AML-193 (cell line): ENCODE measurements around the gene TBC1D7.

Experiments
- DNase-seq, 2 experiments: peaks; one replicate each; lab custom pipeline; 2025; lab: John Stamatoyannopoulos, UW

TBC1D7 gene

DNA sequence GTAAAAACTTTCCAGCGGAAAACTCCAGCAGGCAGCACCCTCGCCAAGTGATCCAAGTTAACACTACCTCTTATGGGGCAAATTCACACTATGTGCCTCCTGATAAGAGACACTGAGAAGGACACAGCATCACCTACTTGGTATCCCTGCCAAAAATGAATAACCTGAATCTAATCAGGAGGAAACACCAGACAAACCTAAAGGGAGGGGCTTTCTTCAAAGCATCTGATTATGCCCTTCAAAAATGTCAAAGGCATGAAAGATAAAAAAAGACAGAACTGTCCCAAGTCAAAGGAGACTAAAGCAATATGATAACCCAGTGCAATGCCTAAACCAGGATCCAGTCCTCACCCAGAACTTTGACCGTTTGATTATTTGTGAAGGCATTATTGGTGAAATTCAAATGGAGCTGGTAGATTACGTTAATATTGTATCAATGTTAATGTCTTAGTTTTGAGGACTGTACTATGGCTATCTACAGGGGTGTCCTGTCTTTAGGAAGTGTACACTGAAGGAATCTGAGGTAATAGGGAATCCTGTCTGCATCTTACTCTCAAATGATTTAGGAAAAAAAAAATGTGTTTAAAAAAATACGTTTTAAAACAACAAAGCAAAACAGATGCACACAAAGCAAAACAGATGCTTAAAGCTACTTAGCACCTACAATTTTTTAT lies 8.3 kb downstream of the TBC1D7 start:
- no peak for DNase-seq

DNA sequence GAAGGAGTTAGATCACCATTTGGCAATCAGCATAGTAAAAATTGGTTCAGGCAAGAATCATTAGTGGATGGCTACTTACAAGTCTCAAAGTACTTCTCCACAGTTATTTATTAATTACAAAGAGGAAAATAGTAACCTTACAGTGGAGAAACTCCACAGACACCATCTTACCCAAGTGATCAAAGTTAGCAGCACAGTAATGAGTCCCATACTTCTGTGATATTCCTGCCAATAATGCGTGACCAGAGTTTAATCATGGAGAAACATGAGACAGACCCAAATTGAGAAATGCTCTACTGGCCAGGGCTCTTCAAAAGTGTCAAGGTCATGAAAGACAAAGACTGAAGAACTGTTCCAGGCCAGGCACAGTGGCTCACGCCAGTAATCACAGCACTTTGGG lies 9.5 kb downstream of the TBC1D7 start:
- no peak for DNase-seq

DNA sequence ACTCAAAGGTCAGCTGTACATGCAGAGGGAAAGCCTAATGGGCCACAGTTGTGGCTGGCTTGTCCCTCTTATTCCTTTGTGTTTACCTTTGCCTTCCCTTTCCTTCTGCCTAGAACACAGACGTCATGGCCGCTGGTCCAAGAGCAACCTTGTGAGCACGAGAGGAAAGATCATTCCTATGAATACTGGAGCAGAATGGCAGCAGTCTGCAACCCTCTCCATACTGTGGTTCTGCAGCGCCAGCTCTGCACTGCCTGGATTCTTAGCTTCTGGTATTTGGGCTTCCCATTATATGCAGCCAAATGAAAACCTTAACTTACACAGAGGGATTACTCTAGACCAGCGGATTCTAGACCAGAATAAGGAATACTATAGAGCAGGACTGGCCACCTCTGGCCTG lies 12.4 kb downstream of the TBC1D7 start:
- no peak for DNase-seq

DNA sequence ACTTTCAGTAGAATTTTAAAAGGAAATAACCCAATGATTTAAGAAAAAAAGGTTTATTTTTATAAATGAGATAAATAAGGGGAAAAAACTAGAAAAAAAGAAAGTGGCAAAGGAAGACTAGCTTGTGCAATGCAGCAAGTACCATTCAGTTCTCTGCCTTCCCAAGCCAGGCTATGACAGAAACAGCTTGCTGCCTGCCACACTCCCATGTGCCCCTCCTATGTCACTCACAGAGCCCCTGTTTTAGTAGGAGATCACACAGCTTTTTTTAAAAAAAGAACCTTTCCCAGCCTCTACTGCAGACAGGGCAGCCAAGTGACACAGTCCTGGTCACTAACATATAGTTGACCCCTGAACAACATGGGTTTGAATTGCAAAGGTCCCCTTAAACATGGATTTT lies 13.5 kb downstream of the TBC1D7 start:
- no peak for DNase-seq

DNA sequence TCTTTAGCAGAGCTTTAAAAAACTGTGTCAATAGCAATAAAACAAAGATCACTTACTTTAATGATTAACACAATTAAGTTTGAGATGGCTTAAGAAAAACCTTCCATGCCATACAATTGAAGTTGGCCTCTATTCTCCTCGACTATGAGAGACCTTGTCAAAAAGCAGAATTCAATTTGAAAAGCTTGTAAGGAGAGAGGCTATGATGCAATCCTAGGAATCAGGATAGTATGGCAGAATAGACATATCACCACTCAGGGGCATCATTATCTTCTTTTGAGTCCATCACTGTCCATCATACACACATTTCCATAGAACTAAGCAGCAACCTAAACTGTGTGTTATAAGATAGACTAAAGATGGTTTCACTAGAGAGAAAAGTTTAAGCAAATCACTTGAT lies 17.2 kb downstream of the TBC1D7 start:
- no peak for DNase-seq

DNA sequence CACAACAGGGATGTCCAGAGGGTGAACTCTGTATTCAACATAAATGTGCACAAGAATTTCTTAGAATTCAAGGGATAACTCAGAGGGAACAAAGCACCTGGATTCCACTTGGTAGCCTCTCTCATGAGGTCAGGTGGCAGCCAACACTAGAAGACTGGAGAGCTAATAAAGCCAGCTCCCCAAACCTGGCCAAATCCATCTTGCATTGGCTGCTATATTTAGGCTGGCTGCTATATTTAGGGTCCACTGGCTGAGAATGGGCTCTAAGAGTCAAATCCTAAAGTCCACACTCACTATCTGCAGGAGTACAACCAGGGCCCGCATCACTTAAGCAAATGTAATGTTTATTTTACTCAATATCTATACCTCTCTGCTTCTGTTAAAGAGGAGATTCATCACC lies 20.0 kb downstream of the TBC1D7 start:
- no peak for DNase-seq

DNA sequence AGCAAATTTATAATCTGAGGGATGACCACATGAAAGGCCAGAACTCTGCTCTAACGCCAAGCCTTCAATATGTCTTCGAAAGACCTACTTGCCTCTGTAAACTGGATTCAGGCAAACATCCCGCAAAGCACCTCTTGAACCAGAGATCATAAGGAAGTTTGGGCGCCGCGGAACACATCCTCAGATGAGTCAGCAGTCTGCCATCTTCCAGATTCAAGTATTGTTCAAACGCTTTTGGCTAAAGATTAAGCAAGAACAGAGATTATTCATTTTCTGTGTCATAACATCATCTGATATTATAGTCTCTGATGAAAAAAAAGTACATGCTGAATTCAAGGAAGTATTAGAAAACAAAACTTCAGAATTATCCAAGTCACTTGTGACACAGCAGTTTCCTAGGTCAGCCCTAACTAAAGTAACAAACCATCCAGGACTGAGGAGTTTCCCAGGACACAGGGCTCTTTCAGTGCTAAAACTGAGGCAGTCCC lies 20.8 kb downstream of the TBC1D7 start:
- DNase-seq = no peak

DNA sequence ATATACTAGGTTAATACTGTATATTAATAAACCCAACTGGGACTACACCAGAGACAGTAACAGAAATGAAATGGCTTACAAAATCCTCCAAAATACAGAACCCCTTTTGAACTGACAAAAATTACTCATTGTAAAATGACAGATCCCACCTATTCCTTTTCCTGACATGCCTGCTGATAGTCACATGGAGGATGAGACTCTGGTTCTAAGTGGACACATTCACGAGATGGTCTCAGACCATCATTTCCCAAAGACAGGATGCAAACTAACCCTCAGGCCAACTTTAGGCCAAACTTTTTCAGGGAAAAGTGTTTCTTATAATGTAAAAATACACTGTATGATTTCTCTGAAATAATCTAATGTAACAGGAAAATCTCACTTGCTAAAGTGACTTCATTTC lies 22.5 kb downstream of the TBC1D7 start:
- no peak for DNase-seq

DNA sequence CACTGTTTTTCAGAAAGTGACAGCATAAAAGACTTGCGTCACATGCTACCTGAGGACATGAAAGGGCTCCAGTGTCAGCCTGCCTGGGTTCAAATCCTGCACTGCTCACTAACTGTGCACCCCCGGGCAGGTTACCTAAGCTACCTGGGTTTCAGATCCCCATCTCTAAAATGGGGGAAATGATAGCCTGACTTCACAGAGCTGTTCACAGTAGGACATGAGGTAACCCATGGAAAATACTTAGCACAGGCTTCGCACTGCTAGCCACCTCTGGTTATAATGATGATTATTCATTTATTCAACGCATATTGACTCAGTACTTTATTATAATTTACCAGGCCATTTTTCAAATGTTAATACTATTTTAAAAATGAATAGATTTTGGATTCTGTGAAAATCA lies 23.0 kb downstream of the TBC1D7 start:
- DNase-seq = no peak

DNA sequence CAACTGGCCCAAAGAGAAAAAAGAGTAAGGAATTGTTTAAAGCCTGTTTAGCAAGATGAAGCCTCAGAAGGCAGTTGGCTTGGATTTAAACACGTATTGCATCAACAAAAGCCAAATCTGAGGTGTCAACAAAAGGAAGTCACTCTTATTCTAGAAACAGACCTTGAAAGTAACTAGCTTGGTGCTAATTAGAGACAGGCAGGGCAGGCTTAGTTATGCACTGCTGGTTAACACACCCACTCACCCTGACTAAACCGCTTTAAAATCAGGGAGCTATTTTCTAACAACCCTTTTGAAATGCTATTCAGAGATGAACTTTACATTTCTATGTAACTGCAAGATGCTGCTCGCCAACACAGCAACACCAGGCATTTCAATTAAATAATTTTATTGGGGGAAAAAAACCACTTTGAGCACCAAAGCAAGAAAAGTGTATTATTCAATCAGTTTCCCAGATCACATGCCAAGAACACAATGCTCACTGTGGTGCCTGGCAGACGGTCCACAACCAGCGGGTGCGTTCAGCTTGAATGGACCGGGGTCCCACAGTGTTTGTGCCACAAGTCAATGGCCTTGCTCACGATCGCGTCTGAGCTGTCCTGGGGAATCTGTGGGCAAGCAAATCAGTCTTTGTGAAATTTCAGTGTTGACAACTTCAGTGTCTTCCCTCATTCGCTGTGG lies 23.6 kb downstream of the TBC1D7 start:
- no peak for DNase-seq

DNA sequence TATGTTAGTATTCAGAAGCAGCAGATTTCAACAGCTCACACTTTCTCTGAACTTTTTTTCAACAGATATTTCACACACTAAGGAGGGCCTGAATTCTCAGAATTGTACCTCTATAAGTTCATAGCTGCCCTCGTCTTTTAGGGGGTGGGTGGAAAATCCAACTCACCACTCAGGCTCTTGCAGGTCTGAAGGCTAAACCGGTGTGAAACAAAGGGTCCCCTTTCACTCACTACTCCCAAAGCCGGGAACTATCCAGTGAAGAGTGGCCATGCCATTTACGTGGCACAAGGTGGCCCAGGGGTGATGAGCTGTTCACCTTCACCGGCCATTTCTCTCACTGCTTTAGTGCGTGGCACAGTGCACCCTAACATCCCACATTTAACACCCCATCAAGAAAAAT lies 24.2 kb downstream of the TBC1D7 start:
- DNase-seq = no peak

DNA sequence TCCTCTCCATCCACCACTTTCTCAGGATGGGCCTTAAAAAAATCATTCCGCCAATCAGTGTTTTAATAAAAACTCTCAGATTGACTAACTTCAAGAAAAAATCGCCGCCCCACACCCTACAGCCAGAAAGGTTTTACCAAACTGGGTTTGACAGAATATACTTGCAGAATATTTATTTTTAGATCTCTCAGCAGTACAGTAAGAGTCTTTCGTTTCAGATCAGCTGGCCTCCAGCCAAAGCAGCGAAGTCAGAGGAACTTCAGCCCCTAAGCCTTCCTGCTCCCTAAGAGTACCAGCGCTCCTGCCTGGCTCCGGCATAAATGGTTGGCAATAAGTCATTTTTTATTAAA lies 24.7 kb downstream of the TBC1D7 start:
- DNase-seq = no peak

DNA sequence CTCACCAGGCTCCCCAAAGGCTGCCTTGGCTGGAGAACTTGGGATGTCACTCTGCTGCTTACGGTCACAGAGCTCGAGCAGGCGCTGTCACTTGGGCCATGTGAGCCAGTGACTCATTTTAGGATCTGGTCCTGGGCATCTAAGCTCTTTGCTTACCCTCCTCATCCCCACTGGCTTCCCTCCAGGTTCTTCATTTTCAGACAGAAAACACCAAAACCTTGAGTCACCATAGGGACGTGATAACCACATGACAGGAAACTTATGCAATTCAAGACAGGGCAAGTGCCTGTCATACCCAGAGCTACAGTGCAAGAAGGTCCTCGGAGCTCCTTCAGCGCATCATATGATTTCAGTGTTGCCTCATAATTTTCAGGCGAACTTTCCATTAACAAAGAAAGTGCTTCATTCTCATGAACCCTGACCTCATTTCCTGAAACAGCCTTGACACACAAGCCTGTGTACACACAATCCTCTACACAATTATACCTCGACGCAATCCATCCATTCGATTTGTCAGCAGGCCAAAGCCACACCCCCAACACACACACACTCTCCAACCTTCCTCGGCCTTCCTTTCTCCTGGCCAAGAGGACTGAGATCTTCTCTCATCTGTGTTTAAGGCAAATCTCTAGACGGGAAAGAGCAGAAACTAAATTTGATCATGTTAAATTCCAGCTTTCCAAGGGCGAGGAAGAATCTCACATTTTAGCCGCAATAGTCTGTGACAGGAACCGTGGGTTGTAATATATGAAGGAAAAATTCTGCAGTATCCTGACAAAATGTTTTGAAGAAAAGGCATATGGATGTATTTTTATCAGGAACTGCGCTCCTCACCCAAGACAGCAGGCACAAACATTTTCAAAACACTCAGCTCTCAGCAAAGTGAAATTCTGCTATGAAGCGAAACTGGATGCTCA lies 25.3 kb downstream of the TBC1D7 start:
- DNase-seq = peak; percentile 100

DNA sequence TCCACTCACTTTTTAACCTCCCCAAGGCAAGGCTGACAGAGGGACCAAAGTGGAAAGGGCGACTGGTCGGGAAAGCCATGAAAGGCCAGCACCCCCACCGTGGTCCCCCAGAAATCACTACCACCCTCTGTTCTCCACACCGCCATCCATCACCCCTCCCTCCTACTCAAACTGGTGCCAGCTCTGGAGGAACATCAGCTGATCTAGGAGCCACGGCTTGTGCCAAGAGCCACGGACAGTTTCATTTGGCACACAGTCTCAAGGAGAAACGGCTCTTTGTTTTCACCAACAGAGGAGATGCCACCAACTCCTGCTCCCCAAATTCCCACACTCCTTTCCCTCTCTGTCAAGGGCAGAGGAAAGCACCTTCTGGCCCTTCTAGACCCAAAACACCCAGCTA lies 26.0 kb downstream of the TBC1D7 start:
- DNase-seq = no peak

DNA sequence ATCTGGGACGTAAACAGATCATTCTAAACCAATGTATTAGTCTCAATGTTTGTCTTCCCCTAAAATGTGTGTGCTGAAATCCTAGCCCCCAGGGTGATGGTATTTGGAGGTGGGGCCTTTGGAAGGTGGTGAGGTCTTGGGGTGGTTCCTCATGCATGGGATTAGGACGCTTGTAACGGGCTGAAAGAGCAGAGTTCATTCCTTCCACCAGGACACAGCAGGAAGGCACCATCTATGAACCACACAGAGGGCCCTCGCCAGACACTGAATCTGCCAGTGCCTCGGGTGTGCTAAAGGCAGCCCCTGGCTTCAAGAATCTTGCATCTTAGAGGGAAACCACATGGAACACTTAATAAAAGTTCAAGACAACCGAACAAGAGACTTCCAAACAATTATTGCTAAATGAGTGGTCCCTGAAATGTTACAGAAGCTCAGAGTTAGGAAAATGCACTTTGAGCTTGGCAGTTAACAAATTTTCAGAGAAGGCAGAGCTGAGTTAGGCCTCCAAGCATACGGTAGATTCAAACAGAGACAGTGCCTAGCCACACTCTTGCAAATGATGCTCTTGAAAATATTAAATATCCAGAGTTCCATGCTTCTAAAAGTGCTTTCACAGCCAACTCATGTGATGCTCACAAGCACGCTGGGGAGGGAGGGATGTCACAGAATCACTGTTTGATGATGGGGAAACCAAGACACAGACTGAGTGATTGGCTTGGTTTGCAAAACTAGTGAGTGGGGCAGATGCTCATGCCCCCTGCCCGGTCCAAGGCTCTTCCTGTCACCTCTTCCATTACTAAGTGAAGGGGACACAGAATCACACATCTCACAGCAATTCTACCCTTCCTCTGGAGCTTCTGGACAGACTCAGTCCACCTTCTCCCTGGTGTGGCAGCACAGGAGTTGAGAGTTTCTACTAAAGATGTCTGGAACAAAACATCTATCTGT lies 27.4 kb downstream of the TBC1D7 start:
- DNase-seq = no peak

DNA sequence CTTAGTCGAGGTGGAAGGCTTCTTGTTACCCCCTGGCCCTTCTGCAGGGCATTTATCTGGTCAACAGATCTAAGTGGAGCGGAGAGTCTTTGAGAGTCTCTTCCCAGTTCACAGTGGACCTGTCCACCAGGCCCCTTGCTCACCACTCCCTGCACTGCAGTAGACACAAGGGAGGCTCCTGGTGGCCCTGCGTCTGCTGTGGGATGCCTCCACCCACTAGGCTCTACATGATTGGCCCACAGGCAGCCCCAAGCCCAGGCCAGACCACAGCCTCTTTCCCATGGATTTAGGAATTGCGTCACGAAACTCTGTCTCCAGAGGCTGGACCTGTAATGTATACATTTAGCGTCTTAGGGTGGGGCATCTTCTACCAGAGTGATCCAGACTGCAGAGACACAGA lies 28.4 kb downstream of the TBC1D7 start:
- no peak for DNase-seq

DNA sequence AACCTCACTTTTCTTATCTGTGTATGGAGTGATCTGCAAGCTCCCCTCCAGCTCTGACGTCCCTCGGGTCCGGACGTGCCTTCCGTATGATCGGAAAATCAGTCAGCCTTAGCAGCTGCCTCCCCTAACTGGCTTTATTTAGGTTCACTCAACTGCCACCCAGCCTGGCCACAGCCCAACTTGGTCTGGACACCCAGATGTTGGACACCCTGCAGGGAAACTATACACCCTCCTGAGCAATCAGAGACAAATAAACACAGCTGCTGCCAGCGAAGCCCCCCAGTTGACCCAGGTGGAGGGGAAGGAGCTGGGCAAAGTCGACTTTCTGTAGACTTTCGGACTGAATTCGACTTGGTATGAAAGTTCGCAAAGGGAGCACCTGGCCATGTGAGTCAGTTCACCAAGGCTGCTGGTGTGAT lies 28.9 kb downstream of the TBC1D7 start:
- no peak for DNase-seq

DNA sequence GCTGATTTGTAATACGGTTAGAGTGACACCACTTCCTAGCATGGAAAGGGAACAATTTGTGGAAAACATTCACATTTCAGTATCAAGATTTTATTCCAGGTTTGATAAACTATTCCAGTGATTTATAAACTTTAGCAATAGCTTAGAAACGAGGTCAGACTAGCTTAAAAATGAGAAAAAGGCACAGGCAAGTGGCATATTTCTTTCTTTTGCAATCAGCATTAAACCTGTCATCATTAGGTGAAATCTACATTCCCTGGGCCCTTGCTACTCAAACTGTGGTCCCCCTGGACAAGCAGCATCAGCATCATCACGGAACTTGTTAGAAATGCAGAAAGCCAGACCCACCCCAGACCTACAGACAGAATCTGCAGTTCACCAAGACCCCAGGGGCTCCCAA lies 29.9 kb downstream of the TBC1D7 start:
- DNase-seq = no peak

DNA sequence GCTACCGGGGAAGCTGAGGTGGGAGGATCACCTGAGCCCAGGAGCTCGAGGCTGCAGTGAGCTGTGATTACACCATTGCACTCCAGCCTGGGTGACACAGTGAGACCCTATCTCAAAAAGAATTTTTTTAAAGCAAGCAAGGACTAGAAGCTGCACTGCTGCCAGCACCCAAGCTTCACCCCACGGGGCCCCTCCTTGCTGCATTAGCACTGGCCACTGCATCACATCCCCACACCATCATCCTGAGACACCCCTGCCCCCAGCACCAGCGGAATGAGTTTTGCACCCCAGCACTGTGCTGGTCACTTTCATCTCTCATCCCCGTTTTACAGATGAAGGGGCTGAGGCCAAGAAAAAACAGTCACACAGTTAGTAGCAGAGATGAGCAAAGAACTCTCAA lies 30.9 kb downstream of the TBC1D7 start:
- no peak for DNase-seq

DNA sequence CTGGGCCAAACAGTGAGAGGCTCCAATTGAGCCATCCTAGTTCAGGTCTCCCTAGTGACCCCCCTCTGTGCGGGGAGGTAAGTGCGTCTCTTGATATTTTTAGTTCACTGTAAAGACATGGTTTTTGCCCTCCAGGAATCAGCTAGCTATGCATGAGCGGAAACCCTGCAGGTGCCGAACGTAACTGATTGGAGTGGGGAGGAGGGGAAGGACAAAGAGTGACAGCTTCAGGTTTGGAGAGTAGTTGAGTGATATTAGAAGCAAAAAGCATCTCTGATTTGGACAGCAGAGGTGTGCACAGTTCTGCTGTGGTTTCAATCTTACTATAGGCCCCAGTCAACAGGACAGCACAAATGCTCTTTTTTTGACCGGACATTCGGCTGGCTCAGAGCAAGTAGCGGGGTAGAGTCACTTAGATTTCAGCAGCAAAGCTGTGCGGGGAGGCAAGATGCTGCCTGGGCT lies 31.8 kb downstream of the TBC1D7 start:
- no peak for DNase-seq

DNA sequence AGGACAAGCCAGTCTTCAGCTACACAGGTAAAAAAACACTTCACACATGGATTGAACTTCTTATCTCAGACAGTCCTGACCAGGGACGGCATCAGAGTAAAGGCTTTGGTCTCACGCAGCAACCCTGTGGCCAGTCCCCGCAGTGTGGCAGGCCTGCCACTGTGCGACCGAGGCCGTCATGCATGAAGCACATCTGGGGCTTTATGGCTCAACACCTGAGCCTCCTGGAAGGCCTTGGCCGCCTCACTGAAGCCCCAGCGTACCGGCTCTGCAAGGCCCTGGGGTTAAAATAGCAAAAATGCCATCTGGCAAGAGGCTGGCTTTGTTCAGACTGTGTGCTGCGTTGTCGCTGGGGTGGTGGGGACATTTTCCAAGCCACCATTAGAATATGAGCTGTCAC lies 32.8 kb downstream of the TBC1D7 start:
- no peak for DNase-seq
